GM12878 (cell line): ENCODE results near the gene PRPSAP2. TPM values are rescaled to one million over a fixed set of nuclear protein-coding genes. Genes with fewer than 3 reads are reported as not detected.

Source experiments
- ATAC-seq: fragments of 200-7000 bp; cut with Tn5 transposase; 3 replicates; pipeline ENCODE4 v1.9.1; 2020; ENCODE audit warnings: mild to moderate bottlenecking, moderate library complexity
- BruUV-seq: library from RNA; stranded (reverse); fragments of 400-500 nt; replicated peaks from 2 replicates; lab custom pipeline; 2021; lab: Mats Ljungman, UMichigan
- CTCF ChIA-PET: fragments of 300-600 bp; sonication (Branson Sonifier 250); formaldehyde crosslinking; extraction: SDS; loops from one replicate; lab custom pipeline; 2021; ENCODE audit warnings: inconsistent platforms; lab: Yijun Ruan, JAX
- POLR2A ChIA-PET: fragments of 350-600 bp; formaldehyde crosslinking; extraction: SDS; loops from one replicate; lab custom pipeline; 2021; ENCODE audit warnings: inconsistent platforms; lab: Charles Lee
- RAD21 ChIA-PET: fragments of 300-600 bp; sonication (Branson Sonifier 250); formaldehyde crosslinking; loops from one replicate; lab custom pipeline; 2023; ENCODE audit warnings: antibody characterized with exemption; ENCODE audit not compliant: unreplicated experiment; lab: Charles Lee
- SMC1A ChIA-PET: fragments of 300-600 bp; sonication (Branson Sonifier 250); formaldehyde crosslinking; loops from one replicate; lab custom pipeline; 2023; ENCODE audit not compliant: unreplicated experiment, uncharacterized antibody; lab: Charles Lee
- DNase-seq: peaks from one replicate; pipeline ENCODE4 v3.0.0-alpha.2; 2011; ENCODE audit warnings: low read depth, low spot score
- FAIRE-seq: peaks from 3 replicates; lab custom pipeline; 2011; peaks lifted over from hg19 to GRCh38; lab: Jason Lieb, UNC
- H2AFZ ChIP-seq: 2 replicates; pipeline ENCODE4 v1.6.0; 2011; ENCODE audit warnings: low read depth, low read length, control low read depth; ENCODE audit not compliant: control insufficient read depth
- H3K27ac ChIP-seq: 2 replicates; pipeline ENCODE4 v1.5.1; 2011; ENCODE audit warnings: control low read depth; ENCODE audit not compliant: control insufficient read depth, insufficient read depth
- H3K27me3 ChIP-seq, 2 experiments: replicated peaks in 1 of 2; 2 replicates each; pipeline versions ENCODE4 v1.6.0 to v1.6.1; 2011; ENCODE audit warnings: low read length in 1 of 2; ENCODE audit not compliant: control insufficient read depth in 2 of 2, insufficient read depth in 2 of 2
- H3K36me3 ChIP-seq, 2 experiments: 2 replicates each; pipeline ENCODE4 v1.5.1; 2011; ENCODE audit warnings: low read length in 1 of 2; ENCODE audit not compliant: control insufficient read depth in 2 of 2, insufficient read depth in 2 of 2
- H3K4me1 ChIP-seq: 2 replicates; pipeline ENCODE4 v1.6.1; 2011; ENCODE audit warnings: mild to moderate bottlenecking, low read length, moderate library complexity, mixed read lengths; ENCODE audit not compliant: control insufficient read depth, insufficient read depth
- H3K4me2 ChIP-seq: 2 replicates; pipeline ENCODE4 v1.6.0; 2011; ENCODE audit warnings: control low read depth; ENCODE audit not compliant: control insufficient read depth, insufficient read depth
- H3K4me3 ChIP-seq: fragments of 200-600 bp; sonication (generic); 2 replicates; pipeline ENCODE4 v1.5.1; 2016
- H3K79me2 ChIP-seq: 2 replicates; pipeline ENCODE4 v1.6.0; 2011; ENCODE audit warnings: low read length; ENCODE audit not compliant: control insufficient read depth, insufficient read depth
- H3K9ac ChIP-seq: 2 replicates; pipeline ENCODE4 v1.8.0; 2011; ENCODE audit warnings: low read length, control low read depth, mixed read lengths; ENCODE audit not compliant: control insufficient read depth, insufficient read depth
- H3K9me3 ChIP-seq: replicated peaks from 3 replicates; pipeline ENCODE4 v1.5.1; 2011; ENCODE audit warnings: mild to moderate bottlenecking, low read length; ENCODE audit not compliant: control insufficient read depth, insufficient read depth
- H4K20me1 ChIP-seq: 2 replicates; pipeline ENCODE4 v1.6.0; 2011; ENCODE audit not compliant: control insufficient read depth, insufficient read depth
- ATF7 ChIP-seq: fragments of 450-650 bp; IDR thresholded peaks from 2 replicates; pipeline ENCODE4 v1.6.1; 2016; ENCODE audit warnings: low read depth, mild to moderate bottlenecking
- MAX ChIP-seq: IDR thresholded peaks from 2 replicates; pipeline ENCODE4 v1.6.1; 2012; ENCODE audit warnings: low read depth, low read length, improper control_type of control experiment
- POLR2A ChIP-seq: IDR thresholded peaks from 2 replicates; pipeline ENCODE4 v1.6.1; 2011; ENCODE audit warnings: low read depth, mild to moderate bottlenecking, low read length
- ZBTB4 ChIP-seq: fragments of 450-650 bp; formaldehyde crosslinking; IDR thresholded peaks from 2 replicates; pipeline ENCODE4 v1.4.0; 2022; ENCODE audit warnings: mild to moderate bottlenecking, moderate library complexity
- WGBS: methylation state at CpG from one replicate; pipeline ENCODE4 v1.1.6; 2016; ENCODE audit warnings: low lambda C conversion rate; ENCODE audit not compliant: insufficient replicate concordance, insufficient coverage; ENCODE audit errors: missing lambda C conversion rate; 5-methylcytosine and 5-hydroxymethylcytosine counted together
- in situ Hi-C: fragments of 300-500 bp; cut with MboI; formaldehyde crosslinking; loops from 9 replicates; pipeline ENCODE4 v1.14.3; 2018; ENCODE audit warnings: mixed read lengths
- intact Hi-C: fragments of 100-400 bp; cut with micrococcal nuclease; formaldehyde crosslinking; loops from one replicate; pipeline ENCODE4 v1.14.2; 2022; ENCODE audit not compliant: unreplicated experiment
- polyA plus RNA-seq, 11 experiments: library from polyadenylated mRNA; depleted of rRNA in 4 of 11; unstranded in 6 of 11; stranded (reverse) in 5 of 11; fragments of >200 nt; fragmentation: Nextera tagmentation in 4 of 11; fragmentation: Illumina TruSeq in 1 of 11; extraction: Ambion mirVana in 4 of 11; extraction: Trizol in 1 of 11; gene quantifications; 1 replicate in 1 of 11; 2 replicates in 10 of 11; pipeline versions ENCODE4 v1.2.1 to v1.2.3, GENCODE V29; 2011 to 2016; ENCODE audit warnings: inconsistent platforms in 2 of 11, missing spikeins in 2 of 11, low read depth in 1 of 11
- total RNA-seq, 4 experiments: library from RNA; depleted of rRNA in 3 of 4; stranded (reverse); fragments of >200 nt in 3 of 4; fragmentation: Illumina TruSeq in 1 of 4; extraction: Trizol in 1 of 4; gene quantifications; 2 replicates each; pipeline versions ENCODE4 v1.2.1 to v1.2.3, GENCODE V29; 2013 to 2021

The PRPSAP2 gene
- total and polyA plus RNA-seq, 10 of the 15 experiments (the other 5 are each of a cell fraction or from before 2014, with no cell fraction given): 33.2 to 102 (median 83.8) TPM

- 0 out of 2 replicates have a peak, but pooled peaks have one; percentile 14 for TF ChIP-seq ATF7
Observed at GRCh38 chr17:18928628-18929125, 70.7 kb downstream of the PRPSAP2 start (continued).

GRCh38 chr17:18932360-18933055, 74.6 kb downstream of the PRPSAP2 start:
- no peak for TF ChIP-seq ZBTB4 (CRISPR knock-in tag)
- TF ChIP-seq MAX: no peak
- TF ChIP-seq POLR2A: peak; percentile 44
- ChIA-PET POLR2A (interaction anchor here (0.5 to 1.2 kb wide), 3 partner anchors 10 to 149 kb away, joined by 3 read pairs; no protein-coding TSS in a partner anchor), SMC1A (interaction anchor here (0.9 to 1.2 kb wide), 3 partner anchors 9 to 33 kb away, joined by 3 to 4 read pairs (median 3); no protein-coding TSS in a partner anchor), CTCF (interaction anchor here (1.0 to 1.6 kb wide), 2 partner anchors 24 to 29 kb away, joined by 5 read pairs; no protein-coding TSS in a partner anchor), RAD21 (interaction anchor here (0.8 to 1.4 kb wide), 3 partner anchors 9 to 28 kb away, joined by 3 read pairs; no protein-coding TSS in a partner anchor)
- no peak for FAIRE-seq
- Histone ChIP-seq H3K4me3 (no peak overlapping the region), H2AFZ (no peak overlapping the region), H3K9me3 (no peaks in the 10 kb centered on the region), H3K79me2 (no peaks in the 10 kb centered on the region), H3K27me3 (no peaks in the 10 kb centered on the region), H4K20me1 (no peaks in the 10 kb centered on the region), H3K36me3 (peaks cover 14 to 21% of the 10 kb centered on the region in 2 experiments), H3K4me1 (peaks cover 10% of the 10 kb centered on the region), H3K9ac (no peak overlapping the region), H3K27ac (no peak overlapping the region), H3K4me2 (no peak overlapping the region)
- WGBS: 46% methylated on average over 5 of the region's 5 CpGs
- DNase-seq: no peak
- no TSS peak for BruUV-seq
- in situ Hi-C loops: no loop called here
- intact Hi-C loops: no loop called here
- ATAC-seq: peak; percentile 51
